H1 (cell line): Measurements from ENCODE around the gene TTC24. TPM values are rescaled to one million over a fixed set of nuclear protein-coding genes. Genes with fewer than 3 reads are reported as not detected.

Source experiments
- CTCF ChIA-PET: fragments of 300-600 bp; sonication (Branson Sonifier 250); formaldehyde crosslinking; loops from one replicate; lab custom pipeline; 2021; ENCODE audit not compliant: partially characterized antibody; lab: Charles Lee
- POLR2A ChIA-PET: fragments of 300-600 bp; sonication (Branson Sonifier 250); formaldehyde crosslinking; loops from one replicate; lab custom pipeline; 2021; ENCODE audit warnings: inconsistent platforms; ENCODE audit not compliant: partially characterized antibody; lab: Charles Lee
- DNase-seq, 2 experiments: peaks; one replicate each; pipeline versions ENCODE4 v3.0.0 to v3.0.0-alpha.2; 2010 to 2022; ENCODE audit warnings: low spot score in 2 of 2, low read depth in 1 of 2, mixed read lengths in 1 of 2
- FAIRE-seq: peaks from 2 replicates; lab custom pipeline; 2011; peaks lifted over from hg19 to GRCh38; lab: Jason Lieb, UNC
- H2AFZ ChIP-seq: 2 replicates; pipeline ENCODE4 v1.8.1; 2012; ENCODE audit warnings: low read length, inconsistent platforms
- H2AK5ac ChIP-seq: 2 replicates; pipeline ENCODE4 v1.6.1; 2013; ENCODE audit warnings: low read depth, low read length
- H2BK120ac ChIP-seq: replicated peaks from 2 replicates; pipeline ENCODE3; 2013; ENCODE audit warnings: low read depth, low read length, inconsistent platforms
- H2BK12ac ChIP-seq: 2 replicates; pipeline ENCODE4 v1.6.1; 2013; ENCODE audit warnings: low read depth, low read length
- H2BK15ac ChIP-seq: 2 replicates; pipeline ENCODE4 v1.6.1; 2013; ENCODE audit warnings: low read length
- H2BK20ac ChIP-seq: 2 replicates; pipeline ENCODE4 v1.6.1; 2013; ENCODE audit warnings: low read length
- H2BK5ac ChIP-seq: 2 replicates; pipeline ENCODE4 v1.6.1; 2013; ENCODE audit warnings: low read depth, low read length
- H3K14ac ChIP-seq: 2 replicates; pipeline ENCODE4 v1.6.1; 2013; ENCODE audit warnings: inconsistent platforms; ENCODE audit not compliant: insufficient read length
- H3K18ac ChIP-seq: 2 replicates; pipeline ENCODE4 v1.6.1; 2013; ENCODE audit warnings: low read length; ENCODE audit errors: extremely low read depth
- H3K23ac ChIP-seq: 2 replicates; pipeline ENCODE4 v1.6.1; 2013; ENCODE audit warnings: inconsistent platforms; ENCODE audit not compliant: insufficient read length
- H3K23me2 ChIP-seq: 2 replicates; pipeline ENCODE4 v1.6.1; 2013; ENCODE audit warnings: low read depth, low read length
- H3K27ac ChIP-seq: 2 replicates; pipeline ENCODE4 v1.6.1; 2011; ENCODE audit warnings: low read depth, low read length, inconsistent platforms
- H3K27me3 ChIP-seq, 4 experiments: replicated peaks in 1 of 4; 1 replicate in 1 of 4; 2 replicates in 3 of 4; pipeline versions ENCODE4 v1.6.1 to v1.8.1; 2011 to 2013; ENCODE audit warnings: low read length in 3 of 4, mild to moderate bottlenecking in 3 of 4, inconsistent platforms in 2 of 4, mixed read lengths in 2 of 4, moderate library complexity in 1 of 4; ENCODE audit not compliant: control insufficient read depth in 3 of 4, insufficient read depth in 3 of 4; ENCODE audit errors: extremely low read depth in 1 of 4
- H3K36me3 ChIP-seq, 4 experiments: 2 replicates each; pipeline versions ENCODE4 v1.6.1 to v1.8.1; 2011 to 2013; ENCODE audit warnings: mild to moderate bottlenecking in 4 of 4, low read length in 3 of 4, moderate library complexity in 2 of 4, control low read depth in 1 of 4, inconsistent platforms in 1 of 4; ENCODE audit not compliant: insufficient read depth in 4 of 4, control insufficient read depth in 2 of 4
- H3K4ac ChIP-seq: replicated peaks from 2 replicates; pipeline ENCODE3; 2013; ENCODE audit warnings: low read length, low read depth, mixed read lengths, inconsistent platforms; ENCODE audit not compliant: insufficient read length
- H3K4me1 ChIP-seq, 4 experiments: replicated peaks in 1 of 4; 1 replicate in 1 of 4; 2 replicates in 3 of 4; pipeline versions ENCODE4 v1.6.1 to v1.8.1; 2011 to 2013; ENCODE audit warnings: low read length in 3 of 4, inconsistent platforms in 2 of 4, mixed read lengths in 1 of 4; ENCODE audit not compliant: insufficient read depth in 4 of 4, control insufficient read depth in 3 of 4
- H3K4me2 ChIP-seq, 2 experiments: 2 replicates each; pipeline versions ENCODE4 v1.6.1 to v1.8.1; 2011 to 2013; ENCODE audit warnings: low read depth in 2 of 2, low read length in 2 of 2, control low read depth in 1 of 2, inconsistent platforms in 1 of 2, mild to moderate bottlenecking in 1 of 2; ENCODE audit not compliant: insufficient read depth in 1 of 2
- H3K4me3 ChIP-seq, 4 experiments: fragments of 200-600, 300-600 bp in 1 of 4; sonication (generic), shearing (Covaris generic), sonication (Bioruptor Twin) in 1 of 4; 2 replicates each; pipeline versions ENCODE4 v1.5.1 to v1.8.1; 2011 to 2016; ENCODE audit warnings: low read length in 4 of 4, low read depth in 3 of 4, control low read depth in 2 of 4, inconsistent platforms in 2 of 4, mild to moderate bottlenecking in 2 of 4, mixed read lengths in 1 of 4, moderate library complexity in 1 of 4; ENCODE audit not compliant: insufficient read depth in 2 of 4; ENCODE audit errors: extremely low read depth in 1 of 4
- H3K56ac ChIP-seq: replicated peaks from 2 replicates; pipeline ENCODE3; 2013; ENCODE audit warnings: low read depth, mild to moderate bottlenecking, mixed read lengths, low read length, inconsistent platforms; ENCODE audit not compliant: insufficient read length
- H3K79me1 ChIP-seq: 2 replicates; pipeline ENCODE4 v1.6.1; 2013; ENCODE audit warnings: low read depth, low read length, control low read depth
- H3K79me2 ChIP-seq, 2 experiments: 2 replicates each; pipeline versions ENCODE4 v1.6.1 to v1.8.1; 2012 to 2013; ENCODE audit warnings: low read length in 2 of 2, mild to moderate bottlenecking in 2 of 2, inconsistent platforms in 1 of 2; ENCODE audit not compliant: insufficient read depth in 2 of 2, control insufficient read depth in 1 of 2
- H3K9ac ChIP-seq, 4 experiments: replicated peaks in 1 of 4; 1 replicate in 1 of 4; 2 replicates in 3 of 4; pipeline versions ENCODE4 v1.6.1 to v1.8.1; 2011 to 2013; ENCODE audit warnings: low read depth in 3 of 4, low read length in 3 of 4, control low read depth in 2 of 4, mild to moderate bottlenecking in 2 of 4, moderate library complexity in 2 of 4, inconsistent platforms in 1 of 4; ENCODE audit errors: extremely low read depth in 1 of 4
- H3K9me3 ChIP-seq, 2 experiments: 2 replicates each; pipeline versions ENCODE4 v1.6.1 to v1.8.1; 2012 to 2013; ENCODE audit warnings: mild to moderate bottlenecking in 2 of 2, moderate library complexity in 2 of 2, control low read depth in 1 of 2, inconsistent platforms in 1 of 2, low read depth in 1 of 2, low read length in 1 of 2, mixed read lengths in 1 of 2; ENCODE audit not compliant: insufficient read depth in 2 of 2
- H4K20me1 ChIP-seq, 2 experiments: replicated peaks in 1 of 2; 2 replicates each; pipeline versions ENCODE3 to v1.8.1; 2011 to 2013; ENCODE audit warnings: inconsistent platforms in 2 of 2, low read length in 2 of 2, mild to moderate bottlenecking in 1 of 2; ENCODE audit not compliant: insufficient read depth in 2 of 2, control insufficient read depth in 1 of 2
- H4K5ac ChIP-seq: 2 replicates; pipeline ENCODE4 v1.6.1; 2013; ENCODE audit warnings: low read length, low read depth, mixed read lengths, inconsistent platforms; ENCODE audit not compliant: insufficient read length
- H4K8ac ChIP-seq: 2 replicates; pipeline ENCODE4 v1.8.0; 2013; ENCODE audit warnings: mild to moderate bottlenecking, moderate library complexity, low read length, inconsistent platforms; ENCODE audit not compliant: insufficient read depth; ENCODE audit errors: extremely low read depth
- H4K91ac ChIP-seq: replicated peaks from 2 replicates; pipeline ENCODE3; 2013; ENCODE audit warnings: low read length, mixed read lengths, inconsistent platforms; ENCODE audit not compliant: insufficient read length
- BACH1 ChIP-seq: IDR thresholded peaks from 2 replicates; pipeline ENCODE4 v1.6.1; 2012; ENCODE audit warnings: low read length, improper control_type of control experiment
- BCL11A ChIP-seq, 2 experiments: IDR thresholded peaks; one replicate each; pipeline ENCODE4 v1.6.1; 2011; ENCODE audit warnings: low read depth in 2 of 2, low read length in 2 of 2, mild to moderate bottlenecking in 2 of 2
- CBX8 ChIP-seq: fragments of 300-800, 300-1000 bp; sonication (generic); IDR thresholded peaks from 2 replicates; pipeline ENCODE4 v1.7.1; 2016; ENCODE audit warnings: low read depth, low read length, borderline replicate concordance
- CEBPB ChIP-seq: IDR thresholded peaks from 2 replicates; pipeline ENCODE4 v1.6.1; 2012; ENCODE audit warnings: low read depth, low read length
- CTBP2 ChIP-seq: IDR thresholded peaks from 2 replicates; pipeline ENCODE4 v1.7.0; 2011; ENCODE audit warnings: borderline replicate concordance, mild to moderate bottlenecking, moderate library complexity, mixed read lengths, low read length; ENCODE audit not compliant: insufficient read depth, insufficient read length
- FOSL1 ChIP-seq: IDR thresholded peaks from 2 replicates; pipeline ENCODE4 v1.6.1; 2011; ENCODE audit warnings: mild to moderate bottlenecking, low read depth, low read length, moderate library complexity; ENCODE audit not compliant: insufficient read depth
- MAX ChIP-seq: IDR thresholded peaks from 2 replicates; pipeline ENCODE4 v1.6.1; 2012; ENCODE audit warnings: inconsistent platforms
- NRF1 ChIP-seq: IDR thresholded peaks from 2 replicates; pipeline ENCODE4 v1.6.1; 2011; ENCODE audit warnings: mild to moderate bottlenecking, low read depth, low read length, improper control_type of control experiment
- PHF8 ChIP-seq: fragments of 200-600 bp; sonication (generic); conservative IDR thresholded peaks from 2 replicates; pipeline ENCODE4 v1.7.1; 2012; ENCODE audit warnings: low read depth, mild to moderate bottlenecking, inconsistent platforms, low read length, moderate library complexity
- RBBP5 ChIP-seq: IDR thresholded peaks from 2 replicates; pipeline ENCODE4 v1.7.1; 2012; ENCODE audit warnings: low read depth, mild to moderate bottlenecking, inconsistent platforms, low read length, moderate library complexity, borderline replicate concordance
- RFX5 ChIP-seq: IDR thresholded peaks from 2 replicates; pipeline ENCODE4 v1.6.1; 2011; ENCODE audit warnings: low read depth, low read length, improper control_type of control experiment, borderline replicate concordance
- TAF1 ChIP-seq: IDR thresholded peaks from 2 replicates; pipeline ENCODE4 v1.6.1; 2011; ENCODE audit warnings: mild to moderate bottlenecking, low read depth, low read length
- WGBS, 2 experiments: shearing (Covaris generic) in 1 of 2; methylation state at CpG; one replicate each; pipeline versions ENCODE4 v1.1.6 to v1.1.7; 2013 to 2015; ENCODE audit warnings: low lambda C conversion rate in 2 of 2, mixed read lengths in 2 of 2, inconsistent platforms in 1 of 2, low coverage in 1 of 2, missing lambda C conversion rate in 1 of 2; ENCODE audit not compliant: insufficient replicate concordance in 2 of 2, insufficient coverage in 1 of 2, insufficient read length in 1 of 2; ENCODE audit errors: extremely low coverage in 1 of 2, missing lambda C conversion rate in 1 of 2; 5-methylcytosine and 5-hydroxymethylcytosine counted together
- polyA plus RNA-seq, 7 experiments: library from polyadenylated mRNA; depleted of rRNA in 3 of 7; stranded (reverse) in 5 of 7; unstranded in 2 of 7; fragments of >200 nt in 5 of 7; fragments of 200-250 nt in 2 of 7; gene quantifications; 1 replicate in 5 of 7; 2 replicates in 1 of 7; 4 replicates in 1 of 7; pipeline versions ENCODE4 v1.2.1 to v1.2.3, GENCODE V29; 2011 to 2013; ENCODE audit warnings: missing spikeins in 2 of 7, mixed read lengths in 2 of 7
- total RNA-seq: library from RNA; stranded (reverse); fragmentation: NEBNext Ultra II Directional; extraction: Animal tissue kit (Norgen Biotek cat#: 25700); gene quantifications from 2 replicates; pipeline ENCODE4 v1.2.1, GENCODE V29; 2021

TTC24 gene
- total and polyA plus RNA-seq, 2 of the 8 experiments (the other 6 are each of a cell fraction or from before 2014, with no cell fraction given) = 0.08 TPM; not detected in 1

GRCh38 chr1:156601892-156602291 is 22.4 kb downstream of the TTC24 start:
- H3K9ac ChIP-seq = peak overlapping the region in 3 of 4 experiments; percentile 60 to 84 (median 84); a peak in 6 of 7 replicates
- peak overlapping the region; percentile 12; the same call in 1 of the 2 replicates for H2BK5ac ChIP-seq
- no peak overlapping the region for H4K8ac ChIP-seq
- H2BK15ac ChIP-seq = no peak overlapping the region
- no peak overlapping the region for H3K56ac ChIP-seq
- peak overlapping the region; percentile 62 for H4K91ac ChIP-seq
- DNase-seq = no peak
- H4K20me1 ChIP-seq = peaks cover 0 to 1% of the 10 kb centered on the region in 2 experiments
- peak overlapping the region; percentile 55 to 73 for H3K4me2 ChIP-seq
- H2BK20ac ChIP-seq = no peak overlapping the region
- no peak overlapping the region for H2BK120ac ChIP-seq
- peaks cover 9 to 20% (median 19%) of the 10 kb centered on the region in 4 experiments for H3K36me3 ChIP-seq
- H4K5ac ChIP-seq = peak overlapping the region; percentile 13
- H3K9me3 ChIP-seq = no peaks in the 10 kb centered on the region
- peaks cover 3 to 19% of the 10 kb centered on the region in 2 experiments for H3K79me2 ChIP-seq
- no peak overlapping the region for H2BK12ac ChIP-seq
- H3K4me3 ChIP-seq = peak overlapping the region; percentile 86 to 97 (median 91)
- no peak for TF ChIP-seq CBX8
- TF ChIP-seq RFX5 = no peak
- no peak for TF ChIP-seq NRF1
- TF ChIP-seq BCL11A (IDR thresholded peaks at IDR 0.05; ENCODE audit: low read depth in 2 of 2, low read length in 2 of 2) = no peak
- TF ChIP-seq FOSL1 = no peak
- TF ChIP-seq CTBP2 = no peak
- no peak for TF ChIP-seq TAF1
- no peak for TF ChIP-seq BACH1
- no peak for TF ChIP-seq CEBPB
- no peak for TF ChIP-seq PHF8
- TF ChIP-seq MAX = no peak
- TF ChIP-seq RBBP5 = no peak; the same call in 1 of the 2 replicates
- peaks cover 2% of the 10 kb centered on the region; the same call in 1 of the 2 replicates for H3K79me1 ChIP-seq
- ChIA-PET POLR2A (interaction anchor here (0.6 to 6.6 kb wide), 13 partner anchors 9 to 165 kb away, joined by 3 to 66 read pairs (median 3); partner anchors contain the start of genes NAXE and PRCC), CTCF (interaction anchor here (0.6 to 5.7 kb wide), 23 partner anchors 9 to 1037 kb away, joined by 3 to 45 read pairs (median 4); partner anchors contain the start of genes HAPLN2, IQGAP3, NAXE and NES)
- peak overlapping the region; percentile 91 for H2AFZ ChIP-seq
- 0 out of 2 replicates have a peak overlapping the region, but pooled peaks have one; percentile 73 for H3K27ac ChIP-seq
- H3K27me3 ChIP-seq = no peaks in the 10 kb centered on the region
- no peak overlapping the region for H3K18ac ChIP-seq
- peaks cover 0 to 8% (median 3%) of the 10 kb centered on the region in 4 experiments; a peak in 5 of 7 replicates for H3K4me1 ChIP-seq
- H3K23me2 ChIP-seq = peaks cover 5% of the 10 kb centered on the region; the same call in 1 of the 2 replicates
- 92% methylated on average over 12 of the region's 12 CpGs; no CpG with 5 or more reads in 1 of the 2 experiments for WGBS, 2 experiments
- no peak overlapping the region for H3K23ac ChIP-seq
- no peak overlapping the region for H3K4ac ChIP-seq
- no peak for FAIRE-seq
- no peak overlapping the region for H3K14ac ChIP-seq
- H2AK5ac ChIP-seq = 0 out of 2 replicates have a peak overlapping the region, but pooled peaks have one; percentile 45
